ENCODE measurements around the gene CHRNB2.

Gene CHRNB2

DNA sequence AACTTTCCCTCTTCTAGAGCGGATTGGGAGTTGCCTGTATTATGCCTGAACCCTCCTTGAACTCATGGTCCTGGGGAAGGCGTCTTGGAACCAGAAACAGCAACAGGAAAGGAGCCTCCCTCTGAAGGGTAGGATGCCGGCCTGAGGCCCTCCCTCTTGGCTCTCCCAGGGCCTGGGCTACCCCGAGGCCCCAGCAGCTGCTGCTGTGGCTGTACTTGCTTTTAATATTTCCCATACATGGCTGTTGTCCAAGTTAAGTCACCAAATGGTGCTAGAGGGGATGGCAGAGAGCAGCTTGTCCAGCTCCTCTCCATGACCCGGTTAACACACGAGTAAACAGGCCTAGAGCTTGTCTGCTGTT lies 10.5 kb downstream of the CHRNB2 start:
- FAIRE-seq (no peak), DNase-seq (ENCODE audit: low spot score) (no peak)

GRCh38 chr1:154579374-154579773 lies 11.8 kb downstream of the CHRNB2 start:
- FAIRE-seq: no peak

DNA sequence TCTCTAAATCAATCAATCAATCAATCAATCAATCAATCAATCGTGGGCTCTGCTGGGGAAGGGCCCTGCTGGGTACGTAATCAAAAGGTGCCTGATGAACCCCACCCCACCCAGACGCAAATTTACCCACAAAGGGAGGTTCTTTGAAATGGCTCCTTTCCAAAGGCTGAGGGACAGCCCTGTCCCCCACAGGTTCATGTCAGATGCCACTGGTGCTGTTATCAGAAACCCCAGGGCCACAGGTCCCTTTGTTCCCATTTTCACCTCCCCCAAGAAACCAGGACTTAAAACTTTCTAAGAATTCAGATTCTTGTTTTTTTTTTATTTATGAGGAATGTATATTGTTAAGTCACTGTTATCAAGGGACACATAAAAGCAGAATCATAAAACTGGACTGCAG lies 14.2 kb downstream of the CHRNB2 start:
- no peak for DNase-seq (ENCODE audit: low spot score)
- FAIRE-seq: no peak

More at GRCh38 chr1:154579374-154579773, 11.8 kb downstream of the CHRNB2 start:
- DNase-seq (ENCODE audit: low spot score): no peak

GRCh38 chr1:154582885-154583284 lies 15.3 kb downstream of the CHRNB2 start:
- FAIRE-seq (no peak), DNase-seq (ENCODE audit: low spot score) (no peak)

- DNase-seq (ENCODE audit: low spot score): no peak
- FAIRE-seq: no peak
Observed at GRCh38 chr1:154583773-154584172, 16.2 kb downstream of the CHRNB2 start.

- DNase-seq (ENCODE audit: low spot score) (no peak), FAIRE-seq (no peak)
Observed at GRCh38 chr1:154584267-154584994, 16.9 kb downstream of the CHRNB2 start.

GRCh38 chr1:154586231-154586630 lies 18.7 kb downstream of the CHRNB2 start:
- no peak for DNase-seq (ENCODE audit: low spot score)
- no peak for FAIRE-seq

- FAIRE-seq (no peak), DNase-seq (ENCODE audit: low spot score) (no peak)
Observed at GRCh38 chr1:154586641-154587040, 19.1 kb downstream of the CHRNB2 start.

GRCh38 chr1:154589780-154590179 lies 22.2 kb downstream of the CHRNB2 start:
- DNase-seq (ENCODE audit: low spot score): no peak
- no peak for FAIRE-seq

DNA sequence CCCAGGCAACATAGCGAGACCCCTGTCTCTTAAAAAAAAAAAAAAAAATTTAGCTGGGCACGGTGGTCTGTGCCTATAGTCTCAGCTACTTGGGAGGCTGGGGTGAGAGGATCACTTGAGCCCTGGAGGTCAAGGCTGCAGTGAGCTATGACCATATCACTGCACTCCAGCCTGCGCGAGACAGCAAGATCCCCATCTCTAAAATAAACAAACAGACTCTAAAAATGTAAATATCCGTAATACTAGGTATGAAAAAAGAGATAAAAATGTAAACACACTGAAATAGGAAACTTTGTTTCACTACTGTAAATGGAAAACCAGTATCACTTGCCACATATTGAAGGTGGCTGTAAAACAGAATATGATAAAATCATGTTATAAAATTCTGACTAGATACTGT lies 23.2 kb downstream of the CHRNB2 start:
- FAIRE-seq (no peak), DNase-seq (ENCODE audit: low spot score) (no peak)

DNA sequence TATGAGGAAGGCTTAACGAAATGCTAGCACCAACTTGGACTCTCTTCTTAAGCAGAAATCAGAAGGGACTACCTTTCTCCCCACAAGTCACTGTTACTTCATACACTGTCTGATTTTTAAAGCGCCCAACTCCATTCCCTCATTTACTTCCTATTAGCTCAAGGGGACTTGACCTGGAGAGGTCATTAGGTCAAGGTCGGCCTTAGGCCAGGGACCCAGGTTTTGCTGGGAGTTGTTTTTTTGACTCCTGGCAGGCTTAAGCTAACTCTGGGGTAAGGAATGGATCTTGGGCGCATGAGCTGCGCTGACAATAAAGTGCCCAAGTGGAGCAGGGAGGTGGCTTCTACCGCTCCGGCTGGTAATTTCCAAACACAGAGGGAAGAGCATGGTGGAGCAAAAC lies 23.6 kb downstream of the CHRNB2 start:
- DNase-seq (ENCODE audit: low spot score) (no peak), FAIRE-seq (no peak)

DNA sequence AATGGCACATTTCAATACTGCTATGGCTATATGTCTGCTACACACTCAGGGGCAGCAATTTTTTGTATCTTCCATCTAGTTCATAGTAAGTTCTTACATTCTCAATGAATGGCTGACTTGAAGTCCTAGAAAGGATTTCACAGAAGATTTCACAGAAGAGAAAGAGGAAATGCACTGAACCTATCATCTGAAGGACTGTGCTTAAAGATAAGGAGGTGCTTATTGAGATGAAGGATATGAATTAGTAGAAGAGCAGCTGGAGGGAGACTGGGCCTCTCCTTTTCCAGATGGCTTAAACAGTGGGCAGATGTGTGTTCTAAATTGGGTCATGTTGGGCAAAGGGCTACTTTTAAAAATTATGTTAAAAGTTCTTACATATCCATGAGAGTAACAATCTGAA lies 25.8 kb downstream of the CHRNB2 start:
- FAIRE-seq (no peak), DNase-seq (ENCODE audit: low spot score) (no peak)

GRCh38 chr1:154594811-154595210 lies 27.2 kb downstream of the CHRNB2 start:
- FAIRE-seq (no peak), DNase-seq (ENCODE audit: low spot score) (no peak)

GRCh38 chr1:154595621-154596020 lies 28.0 kb downstream of the CHRNB2 start:
- no peak for DNase-seq (ENCODE audit: low spot score)
- FAIRE-seq: peak; percentile 68

GRCh38 chr1:154598871-154599635 lies 31.5 kb downstream of the CHRNB2 start:
- DNase-seq (ENCODE audit: low spot score) (no peak), FAIRE-seq (no peak)

- DNase-seq (ENCODE audit: low spot score): no peak
- FAIRE-seq: no peak
Observed at GRCh38 chr1:154599658-154600057, 32.1 kb downstream of the CHRNB2 start.

DNA sequence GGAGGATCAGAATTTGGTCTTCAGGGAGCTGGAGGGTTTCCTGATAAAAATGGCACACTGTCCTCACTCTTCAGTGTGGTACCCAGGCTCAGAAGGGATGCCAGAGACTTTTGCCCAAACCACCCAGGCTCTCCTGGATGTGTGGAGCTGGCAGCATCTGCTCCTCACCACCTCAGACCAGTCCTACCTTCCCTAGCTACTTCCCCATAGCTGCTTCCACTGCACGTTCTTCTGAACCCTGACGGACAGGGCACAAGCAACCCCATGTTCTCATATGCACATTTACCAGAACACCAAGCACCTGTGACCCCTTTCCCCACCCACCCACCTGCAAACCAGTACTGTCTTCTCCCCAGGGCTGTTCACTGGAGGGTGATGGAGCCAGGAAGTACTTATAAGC lies 35.7 kb downstream of the CHRNB2 start:
- FAIRE-seq: no peak
- no peak for DNase-seq (ENCODE audit: low spot score)

GRCh38 chr1:154605534-154605933 lies 38.0 kb downstream of the CHRNB2 start:
- FAIRE-seq: no peak
- no peak for DNase-seq (ENCODE audit: low spot score)

- no peak for FAIRE-seq
- DNase-seq (ENCODE audit: low spot score): peak; percentile 53
Observed at GRCh38 chr1:154607106-154607608, 39.6 kb downstream of the CHRNB2 start.

- DNase-seq (ENCODE audit: low spot score) (peak; percentile 86), FAIRE-seq (peak; percentile 46)
Observed at GRCh38 chr1:154607609-154608396, 40.2 kb downstream of the CHRNB2 start, which contains the start of gene ADAR. Gene ADAR, minus strand, starts transcription at chr1:154608186. Its CDS starts 180 bp downstream, at chr1:154608006.

- FAIRE-seq (no peak), DNase-seq (ENCODE audit: low spot score) (peak; percentile 54)
Observed at GRCh38 chr1:154608397-154609270, 41.1 kb downstream of the CHRNB2 start.

Data from RCC 7860 (cell line).